Measurements from ENCODE around the gene SLC25A3. TPM values are rescaled to one million over a fixed set of nuclear protein-coding genes. Genes with fewer than 3 reads are reported as not detected.
A peak's percentile ranks its signal among the peaks of the same experiment; 100 is the strongest.
"Not testable (repeated sequence)": the region's sequence is repeated elsewhere in the genome, so short reads cannot be mapped to it uniquely, and the experiment has no call there.

SLC25A3 gene
- total RNA-seq, 1 donor from 2014 or later: 956 TPM

GRCh38 chr12:98549371-98550110 is 43.9 kb upstream of the SLC25A3 start:
- Histone ChIP-seq H3F3A (ENCODE audit: low read depth) (peaks cover 57% of the 10 kb centered on the region), H3K27me3 (no peaks in the 10 kb centered on the region), H3K4me2 (no peak overlapping the region), H3K4me3 (no peak overlapping the region), H3K9ac (no peak overlapping the region), H3K79me2 (ENCODE audit: low read depth) (peaks cover 14% of the 10 kb centered on the region), H4K20me1 (ENCODE audit: low read depth) (no peaks in the 10 kb centered on the region), H3K9me3 (ENCODE audit: low read depth) (no peaks in the 10 kb centered on the region), H3K36me3 (peaks cover 44% of the 10 kb centered on the region), H2AFZ (replicated peaks) (no peak overlapping the region), H3K27ac (peak overlapping the region; percentile 46), H3K4me1 (no peaks in the 10 kb centered on the region)
- Mint-ChIP-seq H3K4me3 (no peak overlapping the region), H3K36me3 (peaks cover 44% of the 10 kb centered on the region), H3K4me1 (no peaks in the 10 kb centered on the region), H3K27ac (no peak overlapping the region), H3K27me3 (ENCODE audit: insufficient read depth, low read depth) (no peaks in the 10 kb centered on the region), H3K9me3 (no peaks in the 10 kb centered on the region)
- no peak for TF ChIP-seq EZH2phosphoT487 (IDR thresholded peaks at IDR 0.05)
- no peak for TF ChIP-seq EZH2 (IDR thresholded peaks at IDR 0.05)
- TF ChIP-seq, protein P1, sequence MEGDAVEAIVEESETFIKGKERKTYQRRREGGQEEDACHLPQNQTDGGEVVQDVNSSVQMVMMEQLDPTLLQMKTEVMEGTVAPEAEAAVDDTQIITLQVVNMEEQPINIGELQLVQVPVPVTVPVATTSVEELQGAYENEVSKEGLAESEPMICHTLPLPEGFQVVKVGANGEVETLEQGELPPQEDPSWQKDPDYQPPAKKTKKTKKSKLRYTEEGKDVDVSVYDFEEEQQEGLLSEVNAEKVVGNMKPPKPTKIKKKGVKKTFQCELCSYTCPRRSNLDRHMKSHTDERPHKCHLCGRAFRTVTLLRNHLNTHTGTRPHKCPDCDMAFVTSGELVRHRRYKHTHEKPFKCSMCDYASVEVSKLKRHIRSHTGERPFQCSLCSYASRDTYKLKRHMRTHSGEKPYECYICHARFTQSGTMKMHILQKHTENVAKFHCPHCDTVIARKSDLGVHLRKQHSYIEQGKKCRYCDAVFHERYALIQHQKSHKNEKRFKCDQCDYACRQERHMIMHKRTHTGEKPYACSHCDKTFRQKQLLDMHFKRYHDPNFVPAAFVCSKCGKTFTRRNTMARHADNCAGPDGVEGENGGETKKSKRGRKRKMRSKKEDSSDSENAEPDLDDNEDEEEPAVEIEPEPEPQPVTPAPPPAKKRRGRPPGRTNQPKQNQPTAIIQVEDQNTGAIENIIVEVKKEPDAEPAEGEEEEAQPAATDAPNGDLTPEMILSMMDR (IDR thresholded peaks at IDR 0.05): no peak
- no peak for DNase-seq (ENCODE audit: low spot score)

DNA sequence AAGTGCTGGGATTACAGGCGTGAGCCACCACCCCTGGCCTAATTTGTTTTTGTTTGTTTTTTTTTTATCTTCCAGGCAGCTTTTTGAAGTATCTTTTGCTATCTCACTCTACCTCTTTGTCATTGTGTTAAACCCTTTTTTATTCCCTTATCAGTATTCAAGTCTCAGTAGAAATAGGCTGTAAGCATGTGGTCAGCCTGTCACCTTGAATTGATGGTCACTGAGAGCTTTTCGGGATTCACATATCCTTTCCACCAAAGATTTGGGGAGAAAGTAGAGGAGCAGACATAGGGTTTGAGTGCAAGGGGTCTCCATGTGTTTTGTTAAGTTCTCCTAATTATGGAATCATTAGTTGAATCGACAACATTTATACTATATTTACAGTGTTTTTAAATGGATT is 41.7 kb upstream of the SLC25A3 start:
- H3K9me3 Mint-ChIP-seq: no peaks in the 10 kb centered on the region
- no peak overlapping the region for H3K27ac ChIP-seq
- H3K27me3 Mint-ChIP-seq (ENCODE audit: insufficient read depth, low read depth): no peaks in the 10 kb centered on the region
- no peak overlapping the region for H3K4me3 Mint-ChIP-seq
- no peaks in the 10 kb centered on the region for H3K27me3 ChIP-seq
- DNase-seq (ENCODE audit: low spot score): no peak
- H3K36me3 ChIP-seq: peaks cover 33% of the 10 kb centered on the region
- H3K9me3 ChIP-seq (ENCODE audit: low read depth): no peaks in the 10 kb centered on the region
- H3K36me3 Mint-ChIP-seq: peaks cover 33% of the 10 kb centered on the region
- no peaks in the 10 kb centered on the region for H3K4me1 Mint-ChIP-seq
- no peaks in the 10 kb centered on the region for H3K4me1 ChIP-seq
- H3F3A ChIP-seq (ENCODE audit: low read depth): peaks cover 44% of the 10 kb centered on the region
- no peak overlapping the region for H3K4me3 ChIP-seq
- H3K79me2 ChIP-seq (ENCODE audit: low read depth): no peaks in the 10 kb centered on the region
- no peak overlapping the region for H3K4me2 ChIP-seq
- H3K9ac ChIP-seq: no peak overlapping the region
- H4K20me1 ChIP-seq (ENCODE audit: low read depth): no peaks in the 10 kb centered on the region
- TF ChIP-seq EZH2phosphoT487 (IDR thresholded peaks at IDR 0.05) (no peak), EZH2 (IDR thresholded peaks at IDR 0.05) (no peak)
- TF ChIP-seq, protein P1 (IDR thresholded peaks at IDR 0.05): no peak
- no peak overlapping the region for H3K27ac Mint-ChIP-seq
- no peak overlapping the region for H2AFZ ChIP-seq (replicated peaks)

DNA sequence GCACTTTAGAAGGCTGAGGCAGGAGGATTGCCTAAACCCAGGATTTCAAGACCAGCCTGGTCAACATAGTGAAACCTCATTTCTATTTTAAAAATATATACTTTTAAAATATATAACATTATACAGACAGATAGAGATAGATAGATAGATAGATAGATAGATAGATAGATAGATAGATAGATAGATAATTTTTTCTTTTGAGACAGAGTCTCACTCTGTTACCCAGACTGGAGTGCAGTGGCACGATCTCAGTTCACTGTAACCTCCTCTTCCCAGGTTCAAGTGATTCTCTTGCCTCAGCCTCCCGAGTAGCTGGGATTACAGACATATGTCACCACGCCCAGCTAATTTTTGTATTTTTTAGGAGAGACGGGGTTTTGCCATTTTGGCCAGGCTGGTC is 35.4 kb upstream of the SLC25A3 start:
- not testable (repeated sequence) for H4K20me1 ChIP-seq (ENCODE audit: low read depth); H3K4me3 ChIP-seq; H3K27ac ChIP-seq; H3K4me1 Mint-ChIP-seq; H3K36me3 ChIP-seq; H3K36me3 Mint-ChIP-seq; H3K4me3 Mint-ChIP-seq; H3K79me2 ChIP-seq (ENCODE audit: low read depth); H3K27me3 Mint-ChIP-seq (ENCODE audit: insufficient read depth, low read depth); H3F3A ChIP-seq (ENCODE audit: low read depth); H3K4me1 ChIP-seq; H3K9me3 Mint-ChIP-seq; H3K4me2 ChIP-seq; H3K9me3 ChIP-seq (ENCODE audit: low read depth); H3K9ac ChIP-seq; H3K27me3 ChIP-seq; H3K27ac Mint-ChIP-seq; H2AFZ ChIP-seq (replicated peaks); DNase-seq (ENCODE audit: low spot score)

- no peak for DNase-seq (ENCODE audit: low spot score)
- Histone ChIP-seq H3K4me1 (no peaks in the 10 kb centered on the region), H4K20me1 (ENCODE audit: low read depth) (no peaks in the 10 kb centered on the region), H3F3A (ENCODE audit: low read depth) (no peaks in the 10 kb centered on the region), H3K27me3 (no peaks in the 10 kb centered on the region), H3K79me2 (ENCODE audit: low read depth) (no peaks in the 10 kb centered on the region), H3K4me3 (no peak overlapping the region), H3K27ac (no peak overlapping the region), H3K36me3 (no peaks in the 10 kb centered on the region), H3K9ac (no peak overlapping the region), H3K9me3 (ENCODE audit: low read depth) (no peaks in the 10 kb centered on the region), H3K4me2 (no peak overlapping the region), H2AFZ (replicated peaks) (no peak overlapping the region)
- no peaks in the 10 kb centered on the region for H3K4me1 Mint-ChIP-seq
- no peak overlapping the region for H3K27ac Mint-ChIP-seq
- no peaks in the 10 kb centered on the region for H3K9me3 Mint-ChIP-seq
- no peak overlapping the region for H3K4me3 Mint-ChIP-seq
- TF ChIP-seq EZH2phosphoT487 (IDR thresholded peaks at IDR 0.05): no peak
- TF ChIP-seq, protein P1 (IDR thresholded peaks at IDR 0.05): no peak
- TF ChIP-seq EZH2 (IDR thresholded peaks at IDR 0.05): no peak
- H3K36me3 Mint-ChIP-seq: no peaks in the 10 kb centered on the region
- H3K27me3 Mint-ChIP-seq (ENCODE audit: insufficient read depth, low read depth): peaks cover 2% of the 10 kb centered on the region
These were observed 33.8 kb upstream of the SLC25A3 start for GRCh38 chr12:98559666-98560065.
